Ovary (tissue), 9 donors: ENCODE results near the gene ABCA9. TPM values are rescaled to one million over a fixed set of nuclear protein-coding genes. Genes with fewer than 3 reads are reported as not detected.

ENCODE experiments used
- DNase-seq, 5 donors: peaks; one replicate each; pipeline ENCODE4 v3.0.0-alpha.2; 2019 to 2020
- H3K27ac ChIP-seq, 2 donors: fragments of 200-600 bp; one replicate each; pipeline versions ENCODE4 v1.5.1 to v1.8.0; 2019 to 2022
- H3K27me3 ChIP-seq: fragments of 200-600 bp; one replicate; pipeline ENCODE4 v1.8.0; 2022
- H3K36me3 ChIP-seq: fragments of 200-600 bp; sonication (generic); one replicate; pipeline ENCODE4 v1.5.1; 2019
- H3K4me1 ChIP-seq: one replicate; pipeline ENCODE4 v1.8.1; 2013; ENCODE audit warnings: mild to moderate bottlenecking, moderate library complexity; ENCODE audit not compliant: insufficient read depth
- H3K4me3 ChIP-seq: fragments of 200-600 bp; sonication (generic); one replicate; pipeline ENCODE4 v1.5.1; 2017
- H3K9me3 ChIP-seq, 2 donors: fragments of 200-600 bp in 1 of 2; sonication (generic) in 1 of 2; one replicate each; pipeline versions ENCODE4 v1.5.1 to v1.8.1; 2013 to 2019; ENCODE audit warnings: mild to moderate bottlenecking in 1 of 2, moderate library complexity in 1 of 2
- CTCF ChIP-seq, 3 donors: fragments of 450-650 bp in 2 of 3; fragments of 200-600 bp in 1 of 3; IDR thresholded peaks; one replicate each; pipeline versions ENCODE4 v1.5.1 to v1.8.0; 2016 to 2022; ENCODE audit warnings: antibody characterized with exemption in 3 of 3, mild to moderate bottlenecking in 1 of 3
- EP300 ChIP-seq: sonication (generic); formaldehyde crosslinking; IDR thresholded peaks from one replicate; pipeline ENCODE4 v1.6.1; 2017; ENCODE audit warnings: antibody characterized with exemption
- POLR2A ChIP-seq: fragments of 450-650 bp; IDR thresholded peaks from one replicate; pipeline ENCODE4 v1.6.1; 2017; ENCODE audit warnings: antibody characterized with exemption, mild to moderate bottlenecking, moderate library complexity
- WGBS, 3 donors: extraction: QIAGEN DNeasy Blood & Tissue Kit in 1 of 3; methylation state at CpG; one replicate each; pipeline versions ENCODE4 v1.1.5 to v1.1.7; 2013 to 2017; 5-methylcytosine and 5-hydroxymethylcytosine counted together
- intact Hi-C, 4 donors: fragments of 100-400 bp; cut with DNase I; formaldehyde crosslinking; loops; one replicate each; pipeline versions ENCODE4 v1.11.0 to v1.15.1; 2022 to 2023
- polyA plus RNA-seq, 2 donors: library from polyadenylated mRNA; stranded (reverse); fragments of 200-250 nt in 1 of 2; fragments of 350-450 nt in 1 of 2; fragmentation: Illumina TruSeq in 1 of 2; extraction: RNeasy Lipid Tissue Mini Kit (QIAGEN cat#74804) in 1 of 2; gene quantifications; one replicate each; pipeline ENCODE4 v1.2.3, GENCODE V29; 2013 to 2014
- total RNA-seq, 7 donors: library from RNA; depleted of rRNA in 2 of 7; stranded (reverse); fragments of >200 nt in 2 of 7; fragmentation: NEBNext Ultra II Directional in 3 of 7; extraction: Animal tissue kit (Norgen Biotek cat#: 25700) in 3 of 7; gene quantifications; one replicate each; pipeline versions ENCODE4 v1.1.0 to v1.2.4, GENCODE V29; 2016 to 2023
- donor health status: DM: no; HTN: no; CAD: no; lungs with moderate emphysema.
- donor health status: DM: no; HTN: no; CAD: no.
- donor health status: Bipolar disorder and iron deficiency.
- donor health status: DM: yes; HTN: yes; CAD: no.
- donor health status: DM: no; HTN: no; CAD: no.
- donor health status: DM: yes; HTN: yes; CAD: no.

ABCA9 gene
- total and polyA plus RNA-seq, 9 donors: 15.0 to 111 (median 26.1) TPM

DNA sequence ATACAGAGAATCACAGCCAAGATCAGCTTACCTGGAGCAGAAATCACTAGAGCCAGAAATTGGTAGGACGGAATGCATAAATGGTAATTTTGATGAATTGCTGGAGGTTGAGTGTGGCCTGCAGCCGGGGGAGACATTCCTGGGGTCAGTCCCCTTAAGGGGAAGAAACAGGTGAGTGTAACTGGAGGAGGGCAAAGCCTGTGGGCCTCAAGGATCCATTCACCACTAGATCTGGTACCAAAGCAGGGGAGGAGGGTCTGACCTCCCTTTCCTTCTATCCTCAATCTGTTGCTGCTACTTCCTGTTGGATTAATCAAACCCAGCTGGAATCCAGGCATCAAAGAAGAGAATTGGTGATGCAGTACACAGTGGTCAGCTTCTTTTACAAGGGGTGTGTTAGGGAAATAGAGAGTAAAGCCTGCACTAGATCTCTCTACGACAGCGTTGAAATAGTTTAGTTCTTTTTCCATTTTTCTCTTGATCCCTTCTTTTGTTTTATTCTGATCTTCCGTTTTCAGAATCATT, 8.6 kb upstream of the ABCA9 start:
- WGBS, 3 donors: 93 to 96% (median 93%) methylated on average over 5 of the region's 5 CpGs
- intact Hi-C loops: no loop called here

GRCh38 chr17:69067274-69068047, 6.7 kb upstream of the ABCA9 start:
- Histone ChIP-seq H3K36me3 (no peaks in the 10 kb centered on the region), H3K9me3 (no peaks in the 10 kb centered on the region), H3K27ac (no peak overlapping the region), H3K4me3 (no peak overlapping the region), H3K27me3 (no peaks in the 10 kb centered on the region), H3K4me1 (peaks cover 3% of the 10 kb centered on the region)
- no peak for DNase-seq
- WGBS, 3 donors: 89 to 98% (median 97%) methylated on average over 4 of the region's 4 CpGs
- intact Hi-C loops: no loop called here
- TF ChIP-seq EP300 (no peak), POLR2A (no peak), CTCF (IDR thresholded peaks at IDR 0.05) (no peak)

More for the DNA sequence above, 8.6 kb upstream of the ABCA9 start:
- no peak for DNase-seq
- H3K4me3 ChIP-seq: no peak overlapping the region
- no peak overlapping the region for H3K27ac ChIP-seq
- H3K9me3 ChIP-seq: no peaks in the 10 kb centered on the region
- no peaks in the 10 kb centered on the region for H3K27me3 ChIP-seq
- TF ChIP-seq CTCF (IDR thresholded peaks at IDR 0.05): no peak
- TF ChIP-seq POLR2A: no peak
- TF ChIP-seq EP300: no peak
- H3K4me1 ChIP-seq: no peaks in the 10 kb centered on the region
- no peaks in the 10 kb centered on the region for H3K36me3 ChIP-seq

- intact Hi-C loops: no loop called here
- Histone ChIP-seq H3K9me3 (no peaks in the 10 kb centered on the region), H3K27me3 (no peaks in the 10 kb centered on the region), H3K4me1 (peaks cover 4% of the 10 kb centered on the region), H3K4me3 (no peak overlapping the region), H3K36me3 (no peaks in the 10 kb centered on the region), H3K27ac (no peak overlapping the region)
- no peak for DNase-seq
- TF ChIP-seq POLR2A: no peak
- TF ChIP-seq CTCF (IDR thresholded peaks at IDR 0.05): no peak
- no peak for TF ChIP-seq EP300
- 94 to 96% (median 94%) methylated on average over 7 of the region's 7 CpGs for WGBS, 3 donors
These were observed 5.8 kb upstream of the ABCA9 start for GRCh38 chr17:69066482-69066881.

GRCh38 chr17:69065113-69065512, 4.4 kb upstream of the ABCA9 start:
- peaks cover 6% of the 10 kb centered on the region for H3K4me1 ChIP-seq
- no peaks in the 10 kb centered on the region for H3K36me3 ChIP-seq
- no peak overlapping the region for H3K4me3 ChIP-seq
- TF ChIP-seq EP300 (no peak), POLR2A (no peak), CTCF (IDR thresholded peaks at IDR 0.05) (no peak)
- H3K27ac ChIP-seq: no peak overlapping the region
- intact Hi-C loops: no loop called here
- no peaks in the 10 kb centered on the region for H3K27me3 ChIP-seq
- no peak for DNase-seq
- H3K9me3 ChIP-seq: no peaks in the 10 kb centered on the region
